HT-29 (cell line): Measurements from ENCODE around the gene ZNF423. TPM values are rescaled to one million over a fixed set of nuclear protein-coding genes. Genes with fewer than 3 reads are reported as not detected.

Experiments used
- DNase-seq: peaks from one replicate; pipeline ENCODE4 v3.0.0-alpha.2; 2015; ENCODE audit warnings: low spot score
- total RNA-seq: library from RNA; depleted of rRNA; stranded (reverse); fragments of >200 nt; shearing (Covaris generic); gene quantifications from 2 replicates; pipeline ENCODE4 v1.2.3, GENCODE V29; 2014

ZNF423 gene
- total RNA-seq, 1 experiment from 2014 or later: not detected

GRCh38 chr16:49826515-49826914, 29.4 kb downstream of the ZNF423 start:
- no peak for DNase-seq

GRCh38 chr16:49825041-49825440, 30.9 kb downstream of the ZNF423 start:
- DNase-seq: no peak

- no peak for DNase-seq
Observed at GRCh38 chr16:49824593-49824992, 31.3 kb downstream of the ZNF423 start.

- DNase-seq: no peak
Observed at GRCh38 chr16:49822649-49823370, 33.1 kb downstream of the ZNF423 start.

- DNase-seq: no peak
Observed at GRCh38 chr16:49821614-49822282, 34.2 kb downstream of the ZNF423 start.

- DNase-seq: no peak
Observed at GRCh38 chr16:49821156-49821555, 34.8 kb downstream of the ZNF423 start.

GRCh38 chr16:49817754-49818507, 38.0 kb downstream of the ZNF423 start:
- DNase-seq: no peak

- no peak for DNase-seq
Observed at GRCh38 chr16:49816875-49817274, 39.0 kb downstream of the ZNF423 start.

- no peak for DNase-seq
Observed at GRCh38 chr16:49811644-49812334, 44.1 kb downstream of the ZNF423 start.

GRCh38 chr16:49810831-49811230, 45.1 kb downstream of the ZNF423 start:
- no peak for DNase-seq

- no peak for DNase-seq
Observed at GRCh38 chr16:49809561-49809960, 46.4 kb downstream of the ZNF423 start.

- DNase-seq: no peak
Observed at GRCh38 chr16:49809062-49809461, 46.9 kb downstream of the ZNF423 start.

- no peak for DNase-seq
Observed at GRCh38 chr16:49806446-49806845, 49.5 kb downstream of the ZNF423 start.

GRCh38 chr16:49801290-49801689, 54.6 kb downstream of the ZNF423 start:
- DNase-seq: no peak

GRCh38 chr16:49800876-49801275, 55.0 kb downstream of the ZNF423 start:
- DNase-seq: no peak

- no peak for DNase-seq
Observed at GRCh38 chr16:49800441-49800840, 55.5 kb downstream of the ZNF423 start.

- no peak for DNase-seq
Observed at GRCh38 chr16:49799172-49799571, 56.7 kb downstream of the ZNF423 start.

- DNase-seq: no peak
Observed at GRCh38 chr16:49795513-49795912, 60.4 kb downstream of the ZNF423 start.

GRCh38 chr16:49793244-49793643, 62.7 kb downstream of the ZNF423 start:
- DNase-seq: no peak

- DNase-seq: no peak
Observed at GRCh38 chr16:49789616-49790015, 66.3 kb downstream of the ZNF423 start.

- no peak for DNase-seq
Observed at GRCh38 chr16:49788986-49789385, 66.9 kb downstream of the ZNF423 start.

GRCh38 chr16:49788572-49788971, 67.3 kb downstream of the ZNF423 start:
- no peak for DNase-seq
